ENCODE data around the gene LRMDA. TPM values are rescaled to one million over a fixed set of nuclear protein-coding genes. Genes with fewer than 3 reads are reported as not detected.
A peak's percentile ranks its signal among the peaks of the same experiment; 100 is the strongest.

Gene LRMDA
- total and polyA plus RNA-seq, 2 of the 8 experiments (the other 6 are each of a cell fraction or from before 2014, with no cell fraction given): 0.86 to 2.8 TPM

- Histone ChIP-seq H3K23ac (ENCODE audit: insufficient read length) (no peak overlapping the region), H2BK12ac (ENCODE audit: low read depth, low read length) (no peak overlapping the region), H4K5ac (ENCODE audit: insufficient read length, low read depth, low read length) (no peak overlapping the region), H4K20me1 (replicated peaks in 1 of 2; ENCODE audit: control insufficient read depth in 1 of 2, insufficient read depth in 2 of 2, low read length in 2 of 2) (no peaks in the 10 kb centered on the region), H3K18ac (ENCODE audit: extremely low read depth, low read length) (no peak overlapping the region), H2BK5ac (ENCODE audit: low read depth, low read length) (no peak overlapping the region), H3K4me1 (replicated peaks in 1 of 4; ENCODE audit: control insufficient read depth in 3 of 4, insufficient read depth in 4 of 4, low read length in 3 of 4) (peaks cover 1 to 22% (median 10%) of the 10 kb centered on the region in 4 experiments; a peak in 4 of 7 replicates), H3K56ac (replicated peaks; ENCODE audit: insufficient read length, low read depth, low read length) (no peak overlapping the region), H3K79me1 (ENCODE audit: low read depth, low read length) (no peaks in the 10 kb centered on the region), H2BK120ac (replicated peaks; ENCODE audit: low read depth, low read length) (no peak overlapping the region), H3K4me2 (ENCODE audit: insufficient read depth in 1 of 2, low read depth in 2 of 2, low read length in 2 of 2) (peak overlapping the region in 1 of 2 experiments; percentile 54; a peak in 1 of 4 replicates), H3K9me3 (ENCODE audit: insufficient read depth in 2 of 2, low read depth in 1 of 2, low read length in 1 of 2) (no peaks in the 10 kb centered on the region), H3K27me3 (replicated peaks in 1 of 4; ENCODE audit: control insufficient read depth in 3 of 4, extremely low read depth in 1 of 4, insufficient read depth in 3 of 4, low read length in 3 of 4) (peaks cover 0 to 2% (median 0%) of the 10 kb centered on the region in 4 experiments; a peak in 2 of 7 replicates), H2BK15ac (ENCODE audit: low read length) (no peak overlapping the region), H3K9ac (replicated peaks in 1 of 4; ENCODE audit: extremely low read depth in 1 of 4, low read depth in 3 of 4, low read length in 3 of 4) (no peak overlapping the region), H3K4me3 (ENCODE audit: extremely low read depth in 1 of 4, insufficient read depth in 2 of 4, low read depth in 3 of 4, low read length in 4 of 4) (no peak overlapping the region), H3K4ac (replicated peaks; ENCODE audit: insufficient read length, low read depth, low read length) (no peak overlapping the region), H3K23me2 (ENCODE audit: low read depth, low read length) (no peaks in the 10 kb centered on the region), H2BK20ac (ENCODE audit: low read length) (no peak overlapping the region), H4K8ac (ENCODE audit: extremely low read depth, insufficient read depth, low read length) (no peak overlapping the region), H3K14ac (ENCODE audit: insufficient read length) (no peak overlapping the region), H3K27ac (ENCODE audit: low read depth, low read length) (no peak overlapping the region), H2AK5ac (ENCODE audit: low read depth, low read length) (no peak overlapping the region), H2AFZ (ENCODE audit: low read length) (no peak overlapping the region), H4K91ac (replicated peaks; ENCODE audit: insufficient read length, low read length) (no peak overlapping the region), H3K79me2 (ENCODE audit: control insufficient read depth in 1 of 2, insufficient read depth in 2 of 2, low read length in 2 of 2) (no peaks in the 10 kb centered on the region), H3K36me3 (ENCODE audit: control insufficient read depth in 2 of 4, insufficient read depth in 4 of 4, low read length in 3 of 4) (no peaks in the 10 kb centered on the region)
- no peak for DNase-seq (ENCODE audit: low read depth in 1 of 2, low spot score in 2 of 2)
- ChIA-PET CTCF (ENCODE audit: partially characterized antibody) (interaction anchor here (0.5 to 1.8 kb wide), 3 partner anchors 14 to 773 kb away, joined by 3 to 4 read pairs (median 3); no protein-coding TSS in a partner anchor), POLR2A (ENCODE audit: partially characterized antibody) (no interaction called here)
- no peak for FAIRE-seq
- WGBS, 2 experiments (ENCODE audit: extremely low coverage in 1 of 2, insufficient coverage in 1 of 2, insufficient read length in 1 of 2, insufficient replicate concordance in 2 of 2, low coverage in 1 of 2, low lambda C conversion rate in 2 of 2, missing lambda C conversion rate in 1 of 2): 81% methylated on average over 1 of the region's 1 CpG; no CpG with 5 or more reads in 1 of the 2 experiments
- TF ChIP-seq JUN (IDR thresholded peaks at IDR 0.05; ENCODE audit: low read depth, low read length) (no peak), POLR2AphosphoS5 (IDR thresholded peaks at IDR 0.05; ENCODE audit: low read depth, low read length) (no peak), RFX5 (IDR thresholded peaks at IDR 0.05; ENCODE audit: borderline replicate concordance, low read depth, low read length) (no peak), SAP30 (IDR thresholded peaks at IDR 0.05; ENCODE audit: insufficient read depth, insufficient replicate concordance, low read length) (no peak), FOSL1 (IDR thresholded peaks at IDR 0.05; ENCODE audit: insufficient read depth, low read depth, low read length) (no peak), POU5F1 (IDR thresholded peaks at IDR 0.05; ENCODE audit: low read depth, low read length) (no peak), KDM5A (IDR thresholded peaks at IDR 0.05; ENCODE audit: low read length) (no peak), GTF2F1 (IDR thresholded peaks at IDR 0.05; ENCODE audit: borderline replicate concordance, low read depth, low read length) (no peak), TAF7 (optimal IDR thresholded peaks at IDR 0.05; ENCODE audit: borderline replicate concordance, low read depth, low read length) (no peak), RAD21 (IDR thresholded peaks at IDR 0.05 in 1 of 2, conservative IDR thresholded peaks at IDR 0.05 in 1 of 2; ENCODE audit: low read depth in 2 of 2, low read length in 2 of 2) (no peak), KDM4A (IDR thresholded peaks at IDR 0.05; ENCODE audit: low read depth, low read length, severe bottlenecking) (no peak), ZNF274 (IDR thresholded peaks at IDR 0.05; ENCODE audit: borderline replicate concordance, extremely low read depth, low read length) (no peak), EGR1 (IDR thresholded peaks at IDR 0.05; ENCODE audit: borderline replicate concordance, low read depth, low read length) (no peak), RXRA (IDR thresholded peaks at IDR 0.05; ENCODE audit: insufficient read depth, low read depth, low read length) (no peak)
Measured at GRCh38 chr10:75538765-75539164, 107.3 kb downstream of the LRMDA start.
